SK-N-SH (cell line): Measurements from ENCODE around the gene CAV1. TPM values are rescaled to one million over a fixed set of nuclear protein-coding genes. Genes with fewer than 3 reads are reported as not detected.

Experiments used
- CTCF ChIA-PET: fragments of 300-600, 350-600 bp; formaldehyde crosslinking; extraction: SDS; loops from one replicate; lab custom pipeline; 2021; lab: Yijun Ruan, JAX
- POLR2A ChIA-PET: fragments of 350-600 bp; sonication (Branson Sonifier 250); formaldehyde crosslinking; extraction: SDS; loops from one replicate; lab custom pipeline; 2020; ENCODE audit warnings: antibody characterized with exemption, inconsistent platforms; lab: Yijun Ruan, JAX
- DNase-seq: peaks from one replicate; pipeline ENCODE4 v3.0.0; 2012
- H2AFZ ChIP-seq: fragments of 200-600 bp; sonication (generic); 2 replicates; pipeline ENCODE4 v1.8.1; 2016; ENCODE audit warnings: antibody characterized with exemption, mild to moderate bottlenecking, low read depth
- H3F3A ChIP-seq: fragments of 200-600 bp; sonication (generic); replicated peaks from 2 replicates; pipeline ENCODE3; 2016; ENCODE audit warnings: antibody characterized with exemption, mild to moderate bottlenecking; ENCODE audit not compliant: insufficient read depth
- H3K27ac ChIP-seq, 2 experiments: fragments of 200-500 bp in 1 of 2; fragments of 200-600 bp in 1 of 2; sonication (Bioruptor generic) in 1 of 2; sonication (generic), shearing (Covaris generic) in 1 of 2; 2 replicates each; pipeline versions ENCODE4 v1.5.1 to v1.6.1; 2014 to 2016; ENCODE audit warnings: low read depth in 2 of 2, inconsistent platforms in 1 of 2, low read length in 1 of 2, mild to moderate bottlenecking in 1 of 2, mixed read lengths in 1 of 2
- H3K27me3 ChIP-seq: fragments of 200-600 bp; sonication (generic), shearing (Covaris generic); 2 replicates; pipeline ENCODE4 v1.6.1; 2016; ENCODE audit warnings: mixed run types; ENCODE audit not compliant: insufficient read depth
- H3K36me3 ChIP-seq, 2 experiments: fragments of 200-500 bp in 1 of 2; fragments of 200-600 bp in 1 of 2; sonication (Bioruptor generic) in 1 of 2; sonication (generic) in 1 of 2; replicated peaks in 1 of 2; 2 replicates each; pipeline versions ENCODE3 to v1.5.1; 2014 to 2016; ENCODE audit warnings: low read length in 1 of 2, mild to moderate bottlenecking in 1 of 2; ENCODE audit not compliant: insufficient read depth in 2 of 2, control insufficient read depth in 1 of 2
- H3K4me1 ChIP-seq, 2 experiments: fragments of 200-500 bp in 1 of 2; fragments of 200-600 bp in 1 of 2; sonication (Bioruptor generic) in 1 of 2; sonication (generic), shearing (Covaris generic) in 1 of 2; 2 replicates each; pipeline versions ENCODE4 v1.5.1 to v1.6.1; 2014 to 2016; ENCODE audit warnings: low read depth in 1 of 2, low read length in 1 of 2, mixed run types in 1 of 2; ENCODE audit not compliant: insufficient read depth in 2 of 2, control insufficient read depth in 1 of 2
- H3K4me2 ChIP-seq: fragments of 200-600 bp; sonication (generic), shearing (Covaris generic); 2 replicates; pipeline ENCODE4 v1.6.1; 2017; ENCODE audit warnings: mixed run types
- H3K4me3 ChIP-seq, 2 experiments: fragments of 200-500 bp in 1 of 2; fragments of 200-600 bp in 1 of 2; sonication (Bioruptor generic) in 1 of 2; sonication (generic), shearing (Covaris generic) in 1 of 2; 2 replicates each; pipeline versions ENCODE4 v1.5.1 to v1.8.1; 2014 to 2016; ENCODE audit warnings: low read depth in 2 of 2, inconsistent platforms in 1 of 2, low read length in 1 of 2, mild to moderate bottlenecking in 1 of 2, mixed read lengths in 1 of 2, moderate library complexity in 1 of 2
- H3K79me2 ChIP-seq: fragments of 200-600 bp; sonication (generic); 2 replicates; pipeline ENCODE4 v1.8.1; 2017; ENCODE audit warnings: mild to moderate bottlenecking; ENCODE audit not compliant: insufficient read depth
- H3K9ac ChIP-seq: fragments of 200-600 bp; sonication (generic); 2 replicates; pipeline ENCODE4 v1.6.1; 2017; ENCODE audit warnings: mixed run types
- H3K9me2 ChIP-seq: fragments of 200-600 bp; sonication (generic); 2 replicates; pipeline ENCODE4 v1.6.1; 2017; ENCODE audit warnings: mixed run types
- H3K9me3 ChIP-seq: fragments of 200-600 bp; sonication (generic); 2 replicates; pipeline ENCODE4 v1.6.1; 2017; ENCODE audit warnings: mixed run types, mild to moderate bottlenecking, moderate library complexity
- H4K20me1 ChIP-seq: fragments of 200-600 bp; sonication (generic); 2 replicates; pipeline ENCODE4 v1.6.1; 2017; ENCODE audit warnings: mild to moderate bottlenecking, mixed run types; ENCODE audit not compliant: insufficient read depth
- CHD2 ChIP-seq: fragments of 150-350 bp; IDR thresholded peaks from 2 replicates; pipeline ENCODE4 v1.6.1; 2018; ENCODE audit warnings: low read length; ENCODE audit not compliant: partially characterized antibody
- EP300 ChIP-seq, 2 experiments: IDR thresholded peaks; 2 replicates each; pipeline versions ENCODE4 v1.4.0 to v1.6.1; 2012; ENCODE audit warnings: borderline replicate concordance in 1 of 2, low read depth in 1 of 2, low read length in 1 of 2
- EZH2phosphoT487 ChIP-seq: fragments of 200-600 bp; sonication (generic); IDR thresholded peaks from 2 replicates; pipeline ENCODE4 v1.6.1; 2017; ENCODE audit warnings: low read depth, mixed run types, mild to moderate bottlenecking, antibody characterized with exemption, moderate library complexity, borderline replicate concordance
- FOSL2 ChIP-seq: IDR thresholded peaks from 2 replicates; pipeline ENCODE4 v1.4.0; 2012; ENCODE audit warnings: low read depth, mild to moderate bottlenecking, moderate library complexity, borderline replicate concordance
- FOXM1 ChIP-seq: IDR thresholded peaks from 2 replicates; pipeline ENCODE4 v1.4.0; 2012; ENCODE audit warnings: low read depth, mild to moderate bottlenecking
- GATA2 ChIP-seq: sonication (generic); formaldehyde crosslinking; IDR thresholded peaks from 2 replicates; pipeline ENCODE4 v1.5.0; 2020; ENCODE audit warnings: mild to moderate bottlenecking, missing genetic modification reagents
- MXI1 ChIP-seq: IDR thresholded peaks from 2 replicates; pipeline ENCODE4 v1.6.1; 2012; ENCODE audit warnings: mild to moderate bottlenecking, low read depth, low read length, improper control_type of control experiment
- RFX5 ChIP-seq: IDR thresholded peaks from 2 replicates; pipeline ENCODE4 v1.6.1; 2012; ENCODE audit warnings: mild to moderate bottlenecking, improper control_type of control experiment, low read length
- SIN3A ChIP-seq: IDR thresholded peaks from 2 replicates; pipeline ENCODE4 v1.6.1; 2012; ENCODE audit warnings: low read depth, mild to moderate bottlenecking, low read length, moderate library complexity, borderline replicate concordance
- SMC3 ChIP-seq: IDR thresholded peaks from 2 replicates; pipeline ENCODE4 v1.6.1; 2012; ENCODE audit warnings: low read depth, low read length, improper control_type of control experiment
- TEAD4 ChIP-seq: IDR thresholded peaks from 2 replicates; pipeline ENCODE4 v1.4.0; 2012; ENCODE audit warnings: mild to moderate bottlenecking, borderline replicate concordance; ENCODE audit not compliant: insufficient read depth
- YY1 ChIP-seq: IDR thresholded peaks from 2 replicates; pipeline ENCODE4 v1.4.0; 2012; ENCODE audit warnings: low read depth, mild to moderate bottlenecking
- WGBS: methylation state at CpG from one replicate; pipeline ENCODE4 v1.1.6; 2017; ENCODE audit warnings: low lambda C conversion rate; 5-methylcytosine and 5-hydroxymethylcytosine counted together
- polyA plus RNA-seq, 3 experiments: library from polyadenylated mRNA; depleted of rRNA; stranded (reverse); fragments of >200 nt; gene quantifications; 2 replicates each; pipeline ENCODE4 v1.2.3, GENCODE V29; 2012
- TF ChIP-seq, protein P1 (sequence below): IDR thresholded peaks from 2 replicates; pipeline ENCODE4 v1.4.0; 2012; ENCODE audit warnings: low read depth, borderline replicate concordance
- TF ChIP-seq, protein P2 (sequence below): fragments of 200-600 bp; sonication (generic); IDR thresholded peaks from 2 replicates; pipeline ENCODE4 v1.6.1; 2017; ENCODE audit warnings: antibody characterized with exemption, mild to moderate bottlenecking, moderate library complexity
- TF ChIP-seq, protein P3 (sequence below): fragments of 150-350 bp; IDR thresholded peaks from 2 replicates; pipeline ENCODE4 v1.6.1; 2016; ENCODE audit warnings: mild to moderate bottlenecking, low read depth, low read length

The CAV1 gene
- polyA plus RNA-seq, 1 of the 3 experiments (the other 2 are of a cell fraction): 968 TPM

DNA sequence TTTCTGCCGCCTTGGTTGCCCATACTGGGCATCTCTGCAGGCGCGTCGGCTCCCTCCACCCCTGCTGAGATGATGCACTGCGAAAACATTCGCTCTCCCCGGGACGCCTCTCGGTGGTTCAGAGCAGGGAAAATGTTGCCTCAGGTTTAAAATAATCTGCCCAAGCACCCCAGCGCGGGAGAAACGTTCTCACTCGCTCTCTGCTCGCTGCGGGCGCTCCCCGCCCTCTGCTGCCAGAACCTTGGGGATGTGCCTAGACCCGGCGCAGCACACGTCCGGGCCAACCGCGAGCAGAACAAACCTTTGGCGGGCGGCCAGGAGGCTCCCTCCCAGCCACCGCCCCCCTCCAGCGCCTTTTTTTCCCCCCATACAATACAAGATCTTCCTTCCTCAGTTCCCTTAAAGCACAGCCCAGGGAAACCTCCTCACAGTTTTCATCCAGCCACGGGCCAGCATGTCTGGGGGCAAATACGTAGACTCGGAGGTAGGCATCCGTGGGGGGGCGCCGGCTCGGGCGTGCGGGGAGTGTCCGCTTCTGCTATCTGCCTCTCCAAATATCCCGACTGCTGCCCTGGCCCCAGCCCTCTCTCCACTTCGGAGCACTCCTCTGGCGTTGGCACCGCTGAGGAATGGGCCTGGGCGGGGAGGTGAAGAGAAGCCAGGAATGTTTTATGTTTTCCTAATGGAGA lies at the start of gene CAV1 (continued):
- TF ChIP-seq, protein P1, sequence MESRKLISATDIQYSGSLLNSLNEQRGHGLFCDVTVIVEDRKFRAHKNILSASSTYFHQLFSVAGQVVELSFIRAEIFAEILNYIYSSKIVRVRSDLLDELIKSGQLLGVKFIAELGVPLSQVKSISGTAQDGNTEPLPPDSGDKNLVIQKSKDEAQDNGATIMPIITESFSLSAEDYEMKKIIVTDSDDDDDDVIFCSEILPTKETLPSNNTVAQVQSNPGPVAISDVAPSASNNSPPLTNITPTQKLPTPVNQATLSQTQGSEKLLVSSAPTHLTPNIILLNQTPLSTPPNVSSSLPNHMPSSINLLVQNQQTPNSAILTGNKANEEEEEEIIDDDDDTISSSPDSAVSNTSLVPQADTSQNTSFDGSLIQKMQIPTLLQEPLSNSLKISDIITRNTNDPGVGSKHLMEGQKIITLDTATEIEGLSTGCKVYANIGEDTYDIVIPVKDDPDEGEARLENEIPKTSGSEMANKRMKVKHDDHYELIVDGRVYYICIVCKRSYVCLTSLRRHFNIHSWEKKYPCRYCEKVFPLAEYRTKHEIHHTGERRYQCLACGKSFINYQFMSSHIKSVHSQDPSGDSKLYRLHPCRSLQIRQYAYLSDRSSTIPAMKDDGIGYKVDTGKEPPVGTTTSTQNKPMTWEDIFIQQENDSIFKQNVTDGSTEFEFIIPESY: 0 out of 2 replicates have a peak, but pooled peaks have one; percentile 52
- peak; percentile 42; the same call in 1 of the 2 replicates for TF ChIP-seq YY1
- TF ChIP-seq RFX5: no peak
- TF ChIP-seq CHD2: no peak
- TF ChIP-seq FOXM1: 0 out of 2 replicates have a peak, but pooled peaks have one; percentile 52
- TF ChIP-seq SMC3: peak; percentile 34
- TF ChIP-seq TEAD4: peak; percentile 66
- TF ChIP-seq, protein P2, sequence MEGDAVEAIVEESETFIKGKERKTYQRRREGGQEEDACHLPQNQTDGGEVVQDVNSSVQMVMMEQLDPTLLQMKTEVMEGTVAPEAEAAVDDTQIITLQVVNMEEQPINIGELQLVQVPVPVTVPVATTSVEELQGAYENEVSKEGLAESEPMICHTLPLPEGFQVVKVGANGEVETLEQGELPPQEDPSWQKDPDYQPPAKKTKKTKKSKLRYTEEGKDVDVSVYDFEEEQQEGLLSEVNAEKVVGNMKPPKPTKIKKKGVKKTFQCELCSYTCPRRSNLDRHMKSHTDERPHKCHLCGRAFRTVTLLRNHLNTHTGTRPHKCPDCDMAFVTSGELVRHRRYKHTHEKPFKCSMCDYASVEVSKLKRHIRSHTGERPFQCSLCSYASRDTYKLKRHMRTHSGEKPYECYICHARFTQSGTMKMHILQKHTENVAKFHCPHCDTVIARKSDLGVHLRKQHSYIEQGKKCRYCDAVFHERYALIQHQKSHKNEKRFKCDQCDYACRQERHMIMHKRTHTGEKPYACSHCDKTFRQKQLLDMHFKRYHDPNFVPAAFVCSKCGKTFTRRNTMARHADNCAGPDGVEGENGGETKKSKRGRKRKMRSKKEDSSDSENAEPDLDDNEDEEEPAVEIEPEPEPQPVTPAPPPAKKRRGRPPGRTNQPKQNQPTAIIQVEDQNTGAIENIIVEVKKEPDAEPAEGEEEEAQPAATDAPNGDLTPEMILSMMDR: peak; percentile 43
- peak; percentile 92 for TF ChIP-seq FOSL2

DNA sequence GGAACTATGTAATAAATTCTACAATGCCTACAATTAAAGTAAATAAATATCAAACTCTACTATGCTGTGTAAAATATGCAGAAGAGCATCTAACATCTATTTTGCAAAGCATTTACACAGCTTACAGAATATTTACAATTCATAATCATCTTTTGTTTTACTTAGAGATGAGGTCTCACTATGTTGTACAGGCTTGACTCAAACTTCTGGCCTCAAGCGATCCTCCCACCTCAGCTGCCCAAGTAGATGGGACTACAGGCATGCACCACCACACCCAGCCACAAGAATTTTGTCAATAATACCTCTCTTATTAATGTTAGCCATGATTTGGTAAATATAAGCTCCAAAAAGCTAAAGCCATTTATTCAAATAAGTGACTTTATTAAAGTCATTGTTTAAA lies 47.2 kb upstream of the CAV1 start:
- H3K9me3 ChIP-seq: no peaks in the 10 kb centered on the region
- H3K79me2 ChIP-seq: no peaks in the 10 kb centered on the region
- CTCF ChIA-PET: interaction anchor here (2.6 kb wide), 1 partner anchor 114 kb away, joined by 6 read pairs; no protein-coding TSS in a partner anchor
- DNase-seq: no peak
- no peak overlapping the region for H2AFZ ChIP-seq
- no peak for TF ChIP-seq MXI1
- peak overlapping the region; percentile 7 to 51; a peak in 2 of 4 replicates for H3K27ac ChIP-seq
- H3K9me2 ChIP-seq: no peaks in the 10 kb centered on the region
- WGBS: 26% methylated on average over 1 of the region's 1 CpG
- no peak overlapping the region for H3K4me2 ChIP-seq
- H3K4me3 ChIP-seq: no peak overlapping the region
- H3K36me3 ChIP-seq: no peaks in the 10 kb centered on the region
- no peaks in the 10 kb centered on the region for H4K20me1 ChIP-seq
- H3K27me3 ChIP-seq: no peaks in the 10 kb centered on the region
- H3F3A ChIP-seq: peaks cover 12% of the 10 kb centered on the region
- H3K9ac ChIP-seq: no peak overlapping the region
- peaks cover 0 to 10% of the 10 kb centered on the region in 2 experiments; a peak in 2 of 4 replicates for H3K4me1 ChIP-seq
- POLR2A ChIA-PET: no interaction called here

DNA sequence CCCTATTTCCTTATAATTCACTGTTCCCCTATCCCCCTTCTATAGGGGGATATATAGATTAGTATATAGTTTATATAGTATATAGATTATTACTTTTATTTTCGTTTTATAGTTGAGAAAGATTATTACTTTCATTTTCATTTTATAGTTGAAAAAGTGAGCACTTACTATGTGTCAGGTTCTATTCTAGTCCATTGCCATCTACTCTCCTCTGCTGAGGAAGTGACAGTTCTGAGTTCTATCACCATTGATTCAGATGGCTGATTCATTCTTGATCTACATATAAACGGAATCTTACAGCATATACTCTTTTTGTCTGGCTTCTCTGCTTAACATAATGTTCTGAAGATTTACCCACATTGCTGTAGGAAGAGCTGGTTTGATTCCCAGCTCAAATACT lies 46.0 kb upstream of the CAV1 start:
- H3K9me2 ChIP-seq: no peaks in the 10 kb centered on the region
- no peak overlapping the region for H3K4me2 ChIP-seq
- WGBS: 6% methylated on average over 2 of the region's 2 CpGs
- H3K9ac ChIP-seq: no peak overlapping the region
- ChIA-PET POLR2A (no interaction called here), CTCF (interaction anchor here (2.6 kb wide), 1 partner anchor 113 kb away, joined by 6 read pairs; no protein-coding TSS in a partner anchor)
- peak overlapping the region; percentile 39 to 83 for H3K27ac ChIP-seq
- no peak overlapping the region for H2AFZ ChIP-seq
- H3K4me3 ChIP-seq: no peak overlapping the region
- no peaks in the 10 kb centered on the region for H3K36me3 ChIP-seq
- H3K9me3 ChIP-seq: no peaks in the 10 kb centered on the region
- no peaks in the 10 kb centered on the region for H3K79me2 ChIP-seq
- peaks cover 24% of the 10 kb centered on the region for H3F3A ChIP-seq
- H3K4me1 ChIP-seq: peaks cover 4 to 14% of the 10 kb centered on the region in 2 experiments; a peak in 3 of 4 replicates
- H4K20me1 ChIP-seq: no peaks in the 10 kb centered on the region
- DNase-seq: no peak
- H3K27me3 ChIP-seq: no peaks in the 10 kb centered on the region
- TF ChIP-seq EP300 (IDR thresholded peaks at IDR 0.05; ENCODE audit: borderline replicate concordance in 1 of 2, low read depth in 1 of 2, low read length in 1 of 2) (no peak), RFX5 (no peak), GATA2 (CRISPR knock-in tag) (no peak), YY1 (no peak), EZH2phosphoT487 (no peak), FOSL2 (no peak), SIN3A (no peak)
- TF ChIP-seq, protein P3, sequence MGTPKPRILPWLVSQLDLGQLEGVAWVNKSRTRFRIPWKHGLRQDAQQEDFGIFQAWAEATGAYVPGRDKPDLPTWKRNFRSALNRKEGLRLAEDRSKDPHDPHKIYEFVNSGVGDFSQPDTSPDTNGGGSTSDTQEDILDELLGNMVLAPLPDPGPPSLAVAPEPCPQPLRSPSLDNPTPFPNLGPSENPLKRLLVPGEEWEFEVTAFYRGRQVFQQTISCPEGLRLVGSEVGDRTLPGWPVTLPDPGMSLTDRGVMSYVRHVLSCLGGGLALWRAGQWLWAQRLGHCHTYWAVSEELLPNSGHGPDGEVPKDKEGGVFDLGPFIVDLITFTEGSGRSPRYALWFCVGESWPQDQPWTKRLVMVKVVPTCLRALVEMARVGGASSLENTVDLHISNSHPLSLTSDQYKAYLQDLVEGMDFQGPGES: no peak
- TF ChIP-seq, protein P1: no peak
